ENCODE data around the gene ATP5F1D. TPM values are rescaled to one million over a fixed set of nuclear protein-coding genes. Genes with fewer than 3 reads are reported as not detected.

The ATP5F1D gene
- total RNA-seq, 2 donors from 2014 or later: 40.4 to 45.1 TPM

GRCh38 chr19:1233115-1233667 lies 8.4 kb upstream of the ATP5F1D start:
- DNase-seq (ENCODE audit: low spot score): no peak
- Histone ChIP-seq H3K36me3 (peaks cover 2% of the 10 kb centered on the region), H3K27me3 (replicated peaks; ENCODE audit: insufficient read depth) (no peaks in the 10 kb centered on the region), H3K27ac (no peak overlapping the region), H3K4me1 (ENCODE audit: control insufficient read depth in 1 of 2, low read depth in 2 of 2) (peaks cover 11 to 23% of the 10 kb centered on the region in 2 donors), H3K9me3 (no peaks in the 10 kb centered on the region), H3K4me3 (no peak overlapping the region)
- ATAC-seq (ENCODE audit: insufficient number of reproducible peaks, low FRiP score, low read depth): no peak
- TF ChIP-seq CTCF (IDR thresholded peaks at IDR 0.05): no peak

DNA sequence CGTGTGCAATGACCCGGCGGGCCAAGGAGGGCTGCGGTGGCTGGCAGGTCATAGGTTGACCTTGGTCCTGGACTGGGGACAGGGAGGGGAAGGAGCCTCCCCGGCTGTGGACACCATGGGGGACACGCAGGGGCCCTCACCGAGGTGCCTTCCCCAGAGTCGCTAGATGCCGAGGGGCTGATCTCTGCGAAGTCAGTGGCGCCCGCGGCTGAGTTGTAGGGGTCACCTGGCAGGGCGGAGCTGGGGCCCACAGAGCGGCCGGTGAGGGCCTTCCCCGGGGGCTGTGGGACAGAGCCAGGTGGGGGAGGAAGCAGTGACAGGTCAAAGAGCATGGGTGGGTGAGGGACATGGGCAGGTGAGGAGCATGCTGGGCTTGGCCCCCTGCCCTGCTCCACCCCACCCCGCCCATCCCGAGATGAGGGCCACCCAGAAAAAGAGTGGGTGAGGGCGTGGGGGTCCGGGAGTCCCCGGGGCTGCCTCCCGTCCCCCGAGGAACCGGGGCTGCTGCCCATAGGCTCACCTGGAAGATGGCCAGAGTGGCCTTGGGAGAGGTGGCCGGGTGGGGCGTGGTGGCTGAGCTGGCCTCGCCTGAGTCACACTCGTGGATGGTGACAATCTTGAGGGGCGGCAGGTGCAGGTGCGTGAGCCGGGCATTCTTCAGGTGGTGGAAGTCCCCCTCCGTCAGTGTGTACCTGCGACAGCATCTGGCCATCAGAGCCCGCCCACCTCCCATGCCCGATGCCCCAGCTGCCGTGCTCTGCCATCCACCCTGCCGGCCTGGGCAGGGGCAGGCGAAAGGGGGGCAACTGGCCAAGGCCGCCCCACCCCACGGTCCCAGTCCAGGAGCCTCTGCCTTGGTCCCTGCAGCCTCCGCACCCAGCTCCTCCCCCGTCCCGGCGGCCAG lies 7.2 kb upstream of the ATP5F1D start:
- Histone ChIP-seq H3K9me3 (no peaks in the 10 kb centered on the region), H3K36me3 (no peaks in the 10 kb centered on the region), H3K27me3 (replicated peaks; ENCODE audit: insufficient read depth) (no peaks in the 10 kb centered on the region), H3K27ac (no peak overlapping the region), H3K4me3 (no peak overlapping the region), H3K4me1 (ENCODE audit: control insufficient read depth in 1 of 2, low read depth in 2 of 2) (peaks cover 12 to 31% of the 10 kb centered on the region in 2 donors)
- ATAC-seq (ENCODE audit: insufficient number of reproducible peaks, low FRiP score, low read depth): no peak
- TF ChIP-seq CTCF (IDR thresholded peaks at IDR 0.05): no peak
- DNase-seq (ENCODE audit: low spot score): no peak

- no peak overlapping the region for H3K27ac ChIP-seq
- H3K4me3 ChIP-seq: no peak overlapping the region
- ATAC-seq (ENCODE audit: insufficient number of reproducible peaks, low FRiP score, low read depth): no peak
- H3K9me3 ChIP-seq: no peaks in the 10 kb centered on the region
- no peaks in the 10 kb centered on the region for H3K36me3 ChIP-seq
- no peak for TF ChIP-seq CTCF (IDR thresholded peaks at IDR 0.05)
- no peaks in the 10 kb centered on the region for H3K27me3 ChIP-seq (replicated peaks; ENCODE audit: insufficient read depth)
- no peak for DNase-seq (ENCODE audit: low spot score)
- H3K4me1 ChIP-seq (ENCODE audit: control insufficient read depth in 1 of 2, low read depth in 2 of 2): peaks cover 15 to 34% of the 10 kb centered on the region in 2 donors
Observed at GRCh38 chr19:1234955-1235380, 6.6 kb upstream of the ATP5F1D start.

- no peaks in the 10 kb centered on the region for H3K9me3 ChIP-seq
- no peaks in the 10 kb centered on the region for H3K36me3 ChIP-seq
- H3K4me1 ChIP-seq (ENCODE audit: control insufficient read depth in 1 of 2, low read depth in 2 of 2): peaks cover 22 to 42% of the 10 kb centered on the region in 2 donors
- ATAC-seq (ENCODE audit: insufficient number of reproducible peaks, low FRiP score, low read depth) (no peak), DNase-seq (ENCODE audit: low spot score) (no peak)
- no peak for TF ChIP-seq CTCF (IDR thresholded peaks at IDR 0.05)
- H3K4me3 ChIP-seq: no peak overlapping the region
- H3K27me3 ChIP-seq (replicated peaks; ENCODE audit: insufficient read depth): no peaks in the 10 kb centered on the region
- no peak overlapping the region for H3K27ac ChIP-seq
Observed at GRCh38 chr19:1235625-1236538, 5.7 kb upstream of the ATP5F1D start.
